ENCODE data around the gene RNF151.
A peak's percentile ranks its signal among the peaks of the same experiment; 100 is the strongest.
"Not testable (repeated sequence)": the region's sequence is repeated elsewhere in the genome, so short reads cannot be mapped to it uniquely, and the experiment has no call there.

RNF151 gene

GRCh38 chr16:2003231-2003826 is 36.7 kb downstream of the RNF151 start:
- H3K4me3 ChIP-seq (ENCODE audit: low read depth, low read length), result no peak overlapping the region

GRCh38 chr16:2003827-2004641 is 37.4 kb downstream of the RNF151 start:
- H3K4me3 ChIP-seq (ENCODE audit: low read depth, low read length), result no peak overlapping the region
- no peak for DNase-seq (ENCODE audit: low read depth)

More at GRCh38 chr16:2003231-2003826, 36.7 kb downstream of the RNF151 start:
- DNase-seq (ENCODE audit: low read depth), result no peak

DNA sequence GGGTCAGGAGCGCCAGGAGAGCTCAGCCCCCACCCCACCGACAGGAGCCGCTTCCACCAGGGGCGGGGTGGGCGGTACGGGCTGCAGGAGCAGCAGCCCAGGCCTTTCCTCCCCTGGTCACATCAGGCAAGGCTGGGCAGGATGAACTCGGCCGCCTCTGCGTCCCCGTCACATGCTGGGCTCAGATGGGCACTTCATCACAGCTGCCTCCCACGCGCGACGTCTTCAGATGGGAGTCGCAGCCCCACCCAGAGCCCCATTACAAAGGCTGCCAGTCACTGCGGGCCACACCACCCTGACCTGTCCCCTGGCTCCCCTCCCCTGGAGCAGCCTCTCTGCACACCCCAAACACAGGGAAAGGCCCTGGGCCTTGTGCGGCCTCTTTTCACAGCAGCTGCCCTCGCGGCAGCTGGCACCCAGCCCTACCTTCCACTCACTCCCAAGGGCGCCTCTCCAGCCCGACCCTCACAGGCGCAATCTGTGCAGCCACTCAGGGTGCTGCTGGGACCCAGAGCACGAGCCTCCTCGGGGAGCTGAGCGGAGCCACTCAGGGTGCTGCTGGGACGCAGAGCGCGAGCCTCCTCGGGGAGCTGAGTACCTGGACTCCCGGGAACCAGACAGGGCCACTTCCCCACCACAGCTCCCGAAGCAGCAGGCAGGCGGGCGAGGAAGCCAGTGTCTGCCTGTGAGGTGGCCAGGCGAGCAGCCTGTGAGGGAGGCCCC is 38.3 kb downstream of the RNF151 start:
- no peak overlapping the region for H3K4me3 ChIP-seq (ENCODE audit: low read depth, low read length)
- no peak for DNase-seq (ENCODE audit: low read depth)

DNA sequence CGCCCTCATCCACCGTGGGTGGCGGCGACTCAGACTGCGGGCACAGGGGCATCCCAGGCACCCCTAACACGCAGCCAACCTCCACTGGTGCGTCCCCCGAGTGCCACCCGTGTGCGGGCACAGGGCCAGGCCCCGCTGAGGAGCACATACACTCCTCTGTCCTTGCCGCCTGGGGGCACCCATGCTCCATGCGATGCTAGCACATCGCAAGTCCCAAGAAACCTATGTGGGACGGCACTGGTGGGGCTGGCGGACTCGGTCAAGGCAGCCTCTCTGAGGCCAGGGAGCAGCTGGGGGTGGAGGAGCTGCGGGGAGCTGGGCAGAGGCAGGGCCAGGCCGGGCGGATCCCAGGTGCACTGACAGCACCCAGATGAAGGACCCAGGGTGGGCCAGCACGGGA is 39.0 kb downstream of the RNF151 start:
- no peak overlapping the region for H3K4me3 ChIP-seq (ENCODE audit: low read depth, low read length)
- DNase-seq (ENCODE audit: low read depth), result no peak

GRCh38 chr16:2006317-2006716 is 39.7 kb downstream of the RNF151 start:
- H3K4me3 ChIP-seq (ENCODE audit: low read depth, low read length), result no peak overlapping the region

GRCh38 chr16:2007081-2007836 is 40.6 kb downstream of the RNF151 start:
- peak overlapping the region; percentile 73 for H3K4me3 ChIP-seq (ENCODE audit: low read depth, low read length)
- no peak for DNase-seq (ENCODE audit: low read depth)

More at GRCh38 chr16:2006317-2006716, 39.7 kb downstream of the RNF151 start:
- no peak for DNase-seq (ENCODE audit: low read depth)

GRCh38 chr16:2008009-2008526 is 41.4 kb downstream of the RNF151 start:
- DNase-seq (ENCODE audit: low read depth), result no peak
- H3K4me3 ChIP-seq (ENCODE audit: low read depth, low read length), result peak overlapping the region; percentile 73

GRCh38 chr16:2008631-2009163 is 42.0 kb downstream of the RNF151 start:
- no peak for DNase-seq (ENCODE audit: low read depth)
- H3K4me3 ChIP-seq (ENCODE audit: low read depth, low read length), result peak overlapping the region; percentile 73

- no peak for DNase-seq (ENCODE audit: low read depth)
- H3K4me3 ChIP-seq (ENCODE audit: low read depth, low read length), result peak overlapping the region; percentile 73
These were observed 42.6 kb downstream of the RNF151 start for GRCh38 chr16:2009164-2009711.

- DNase-seq (ENCODE audit: low read depth), result peak; percentile 62
- peak within 1 kb of the TSS; percentile 73 for H3K4me3 ChIP-seq (ENCODE audit: low read depth, low read length)
These were observed 43.3 kb downstream of the RNF151 start, which contains the start of gene ZNF598 for GRCh38 chr16:2009791-2010510. TSS of gene ZNF598 (minus strand) at chr16:2009821.

DNA sequence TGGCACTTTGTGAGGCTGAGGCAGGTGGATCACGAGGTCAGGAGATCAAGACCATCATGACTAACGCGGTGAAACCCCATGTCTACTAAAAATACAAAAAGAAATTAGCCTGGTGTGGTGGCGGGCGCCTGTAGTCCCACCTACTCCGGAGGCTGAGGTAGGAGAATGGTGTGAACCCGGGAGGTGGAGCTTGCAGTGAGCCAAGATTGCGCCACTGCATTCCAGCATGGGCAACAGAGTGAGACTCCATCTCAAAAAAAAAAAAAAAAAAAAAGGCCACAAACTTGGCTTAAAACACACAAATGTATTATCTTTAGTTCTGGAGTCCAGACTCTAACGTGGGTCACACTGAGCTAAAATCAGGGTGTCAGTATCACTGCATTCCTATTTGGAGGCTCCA is 45.1 kb downstream of the RNF151 start:
- not testable (repeated sequence) for H3K4me3 ChIP-seq (ENCODE audit: low read depth, low read length)

DNA sequence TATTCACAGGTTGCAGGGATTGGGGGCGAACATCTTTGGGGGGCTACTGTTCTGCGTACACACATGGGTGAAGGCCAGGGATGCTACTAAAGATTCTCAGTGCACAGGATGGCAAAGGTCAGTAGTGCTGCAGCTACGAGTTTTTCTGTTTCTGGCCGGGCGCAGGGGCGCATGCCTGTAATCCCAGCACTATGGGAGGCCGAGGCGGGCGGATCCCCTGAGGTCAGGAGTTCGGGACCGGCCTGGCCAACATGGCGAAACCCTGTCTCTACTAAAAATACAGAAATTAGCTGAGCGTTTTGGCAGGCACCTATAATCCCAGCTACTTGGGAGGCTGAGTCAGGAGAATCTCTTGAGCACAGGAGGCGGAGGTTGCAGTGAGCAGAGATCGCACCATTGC is 46.9 kb downstream of the RNF151 start:
- H3K4me3 ChIP-seq (ENCODE audit: low read depth, low read length), result no peak overlapping the region
- no peak for DNase-seq (ENCODE audit: low read depth)

More for the DNA sequence above, 45.1 kb downstream of the RNF151 start:
- DNase-seq (ENCODE audit: low read depth), result not testable (repeated sequence)

- DNase-seq (ENCODE audit: low read depth), result no peak
- no peak overlapping the region for H3K4me3 ChIP-seq (ENCODE audit: low read depth, low read length)
These were observed 48.7 kb downstream of the RNF151 start for GRCh38 chr16:2015117-2015946.

GRCh38 chr16:2015947-2016208 is 49.2 kb downstream of the RNF151 start:
- H3K4me3 ChIP-seq (ENCODE audit: low read depth, low read length), result no peak overlapping the region
- no peak for DNase-seq (ENCODE audit: low read depth)

DNA sequence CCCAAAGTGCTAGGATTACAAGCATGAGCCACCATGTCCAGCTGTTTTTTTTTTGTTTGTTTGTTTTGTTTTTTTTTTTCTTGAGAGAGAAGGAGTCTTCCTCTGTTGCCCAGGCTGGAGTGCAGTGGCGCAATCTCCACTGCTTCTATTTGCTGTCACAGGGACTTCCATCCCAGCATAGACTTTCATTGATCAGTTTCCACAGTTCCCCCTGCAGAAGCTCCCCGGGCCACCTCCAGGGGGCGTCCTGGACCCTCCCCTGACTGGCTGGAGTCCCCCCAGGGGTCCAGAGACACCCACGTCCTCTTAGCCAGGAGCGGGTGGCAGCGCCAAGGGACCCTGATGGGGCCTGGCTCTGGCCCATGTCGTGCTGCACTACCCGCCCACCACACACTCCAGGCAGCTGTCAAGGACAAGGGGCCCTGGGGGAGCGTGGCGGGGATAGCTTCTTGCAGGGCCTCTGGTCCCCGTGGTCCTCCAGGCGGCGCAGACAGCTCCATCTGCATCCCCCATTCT is 49.8 kb downstream of the RNF151 start:
- DNase-seq (ENCODE audit: low read depth), result no peak
- no peak overlapping the region for H3K4me3 ChIP-seq (ENCODE audit: low read depth, low read length)

Measured in skeletal muscle cell (primary cell).